ENCODE data around the gene CHMP4A. TPM values are rescaled to one million over a fixed set of nuclear protein-coding genes. Genes with fewer than 3 reads are reported as not detected.

Gene CHMP4A
- total and polyA plus RNA-seq, 2 of the 13 experiments (the other 11 are each of a cell fraction or from before 2014, with no cell fraction given): 83.6 to 113 TPM

DNA sequence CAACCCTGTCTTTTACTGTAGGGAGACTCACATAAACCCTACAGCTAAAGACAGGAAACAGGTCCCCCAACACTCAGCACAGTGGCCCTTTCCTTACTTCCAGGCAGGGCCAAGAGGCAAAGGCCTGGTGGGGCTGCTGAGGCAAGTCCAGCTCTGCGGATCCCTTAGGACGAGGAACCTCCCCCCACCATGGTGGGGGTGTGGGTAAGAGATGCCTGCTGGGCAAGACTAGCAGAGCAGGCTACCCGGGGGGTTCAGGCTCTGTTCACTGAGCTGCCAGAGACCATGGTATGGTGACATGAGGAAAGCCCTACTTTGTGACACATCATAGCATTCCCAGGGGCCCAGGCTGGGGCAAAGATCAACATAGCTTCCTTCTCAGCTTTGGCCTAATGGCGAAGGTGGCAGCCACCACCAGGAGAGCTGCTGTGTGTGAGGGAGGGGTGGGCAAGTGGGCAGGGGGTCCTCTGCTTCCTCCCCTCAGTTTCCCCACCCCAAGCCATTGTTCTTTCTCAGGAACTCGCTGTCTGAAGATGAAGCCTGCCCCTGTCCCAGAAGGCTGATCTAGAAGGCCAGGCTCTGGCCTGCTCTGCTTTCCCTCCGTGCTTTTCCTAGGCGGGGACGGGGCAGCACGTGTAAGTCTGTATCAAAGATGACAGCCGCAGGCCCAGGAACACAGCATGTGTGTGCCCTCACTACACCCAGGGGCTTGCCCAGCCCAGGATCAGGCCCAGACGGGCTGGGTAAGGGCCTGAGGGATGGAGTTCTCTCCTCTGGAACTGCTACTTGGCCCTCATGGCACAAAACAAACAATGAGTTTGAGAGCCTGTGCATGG, 39.2 kb upstream of the CHMP4A start (continued):
- TF ChIP-seq ZNF441 (CRISPR knock-in tag; IDR thresholded peaks at IDR 0.05; ENCODE audit: borderline replicate concordance) (no peak), ZBTB10 (CRISPR knock-in tag; IDR thresholded peaks at IDR 0.05; ENCODE audit: borderline replicate concordance) (no peak), TCF7 (IDR thresholded peaks at IDR 0.05; ENCODE audit: low read depth) (peak; percentile 41; the same call in 1 of the 2 replicates), PHF5A (CRISPR knock-in tag; IDR thresholded peaks at IDR 0.05; ENCODE audit: low read depth, unreplicated experiment) (no peak), FOXO4 (CRISPR knock-in tag; conservative IDR thresholded peaks at IDR 0.05) (no peak), PLRG1 (conservative IDR thresholded peaks at IDR 0.05) (no peak), ZBTB26 (CRISPR knock-in tag; IDR thresholded peaks at IDR 0.05; ENCODE audit: borderline replicate concordance) (peak; percentile 7), TFDP2 (CRISPR knock-in tag; IDR thresholded peaks at IDR 0.05) (no peak), ADNP (CRISPR knock-in tag; IDR thresholded peaks at IDR 0.05) (no peak)
- TF ChIP-seq, protein P1, sequence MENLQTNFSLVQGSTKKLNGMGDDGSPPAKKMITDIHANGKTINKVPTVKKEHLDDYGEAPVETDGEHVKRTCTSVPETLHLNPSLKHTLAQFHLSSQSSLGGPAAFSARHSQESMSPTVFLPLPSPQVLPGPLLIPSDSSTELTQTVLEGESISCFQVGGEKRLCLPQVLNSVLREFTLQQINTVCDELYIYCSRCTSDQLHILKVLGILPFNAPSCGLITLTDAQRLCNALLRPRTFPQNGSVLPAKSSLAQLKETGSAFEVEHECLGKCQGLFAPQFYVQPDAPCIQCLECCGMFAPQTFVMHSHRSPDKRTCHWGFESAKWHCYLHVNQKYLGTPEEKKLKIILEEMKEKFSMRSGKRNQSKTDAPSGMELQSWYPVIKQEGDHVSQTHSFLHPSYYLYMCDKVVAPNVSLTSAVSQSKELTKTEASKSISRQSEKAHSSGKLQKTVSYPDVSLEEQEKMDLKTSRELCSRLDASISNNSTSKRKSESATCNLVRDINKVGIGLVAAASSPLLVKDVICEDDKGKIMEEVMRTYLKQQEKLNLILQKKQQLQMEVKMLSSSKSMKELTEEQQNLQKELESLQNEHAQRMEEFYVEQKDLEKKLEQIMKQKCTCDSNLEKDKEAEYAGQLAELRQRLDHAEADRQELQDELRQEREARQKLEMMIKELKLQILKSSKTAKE (CRISPR knock-in tag; IDR thresholded peaks at IDR 0.05; ENCODE audit: borderline replicate concordance): no peak
- TF ChIP-seq, protein P2, sequence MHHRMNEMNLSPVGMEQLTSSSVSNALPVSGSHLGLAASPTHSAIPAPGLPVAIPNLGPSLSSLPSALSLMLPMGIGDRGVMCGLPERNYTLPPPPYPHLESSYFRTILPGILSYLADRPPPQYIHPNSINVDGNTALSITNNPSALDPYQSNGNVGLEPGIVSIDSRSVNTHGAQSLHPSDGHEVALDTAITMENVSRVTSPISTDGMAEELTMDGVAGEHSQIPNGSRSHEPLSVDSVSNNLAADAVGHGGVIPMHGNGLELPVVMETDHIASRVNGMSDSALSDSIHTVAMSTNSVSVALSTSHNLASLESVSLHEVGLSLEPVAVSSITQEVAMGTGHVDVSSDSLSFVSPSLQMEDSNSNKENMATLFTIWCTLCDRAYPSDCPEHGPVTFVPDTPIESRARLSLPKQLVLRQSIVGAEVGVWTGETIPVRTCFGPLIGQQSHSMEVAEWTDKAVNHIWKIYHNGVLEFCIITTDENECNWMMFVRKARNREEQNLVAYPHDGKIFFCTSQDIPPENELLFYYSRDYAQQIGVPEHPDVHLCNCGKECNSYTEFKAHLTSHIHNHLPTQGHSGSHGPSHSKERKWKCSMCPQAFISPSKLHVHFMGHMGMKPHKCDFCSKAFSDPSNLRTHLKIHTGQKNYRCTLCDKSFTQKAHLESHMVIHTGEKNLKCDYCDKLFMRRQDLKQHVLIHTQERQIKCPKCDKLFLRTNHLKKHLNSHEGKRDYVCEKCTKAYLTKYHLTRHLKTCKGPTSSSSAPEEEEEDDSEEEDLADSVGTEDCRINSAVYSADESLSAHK (CRISPR knock-in tag; IDR thresholded peaks at IDR 0.05; ENCODE audit: borderline replicate concordance): no peak
- TF ChIP-seq, protein P3, sequence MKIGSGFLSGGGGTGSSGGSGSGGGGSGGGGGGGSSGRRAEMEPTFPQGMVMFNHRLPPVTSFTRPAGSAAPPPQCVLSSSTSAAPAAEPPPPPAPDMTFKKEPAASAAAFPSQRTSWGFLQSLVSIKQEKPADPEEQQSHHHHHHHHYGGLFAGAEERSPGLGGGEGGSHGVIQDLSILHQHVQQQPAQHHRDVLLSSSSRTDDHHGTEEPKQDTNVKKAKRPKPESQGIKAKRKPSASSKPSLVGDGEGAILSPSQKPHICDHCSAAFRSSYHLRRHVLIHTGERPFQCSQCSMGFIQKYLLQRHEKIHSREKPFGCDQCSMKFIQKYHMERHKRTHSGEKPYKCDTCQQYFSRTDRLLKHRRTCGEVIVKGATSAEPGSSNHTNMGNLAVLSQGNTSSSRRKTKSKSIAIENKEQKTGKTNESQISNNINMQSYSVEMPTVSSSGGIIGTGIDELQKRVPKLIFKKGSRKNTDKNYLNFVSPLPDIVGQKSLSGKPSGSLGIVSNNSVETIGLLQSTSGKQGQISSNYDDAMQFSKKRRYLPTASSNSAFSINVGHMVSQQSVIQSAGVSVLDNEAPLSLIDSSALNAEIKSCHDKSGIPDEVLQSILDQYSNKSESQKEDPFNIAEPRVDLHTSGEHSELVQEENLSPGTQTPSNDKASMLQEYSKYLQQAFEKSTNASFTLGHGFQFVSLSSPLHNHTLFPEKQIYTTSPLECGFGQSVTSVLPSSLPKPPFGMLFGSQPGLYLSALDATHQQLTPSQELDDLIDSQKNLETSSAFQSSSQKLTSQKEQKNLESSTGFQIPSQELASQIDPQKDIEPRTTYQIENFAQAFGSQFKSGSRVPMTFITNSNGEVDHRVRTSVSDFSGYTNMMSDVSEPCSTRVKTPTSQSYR (CRISPR knock-in tag; IDR thresholded peaks at IDR 0.05; ENCODE audit: borderline replicate concordance): peak; percentile 36; the same call in 1 of the 2 replicates

Measured in HepG2 (cell line).